H9 (cell line): ENCODE data around the gene NPTX1. TPM values are rescaled to one million over a fixed set of nuclear protein-coding genes. Genes with fewer than 3 reads are reported as not detected.

ENCODE experiments used
- DNase-seq: peaks from one replicate; pipeline ENCODE4 v3.0.0-alpha.2; 2017
- H2AFZ ChIP-seq: one replicate; pipeline ENCODE4 v1.6.1; 2013; ENCODE audit warnings: mild to moderate bottlenecking, low read length, control low read depth, moderate library complexity
- H2AK5ac ChIP-seq: 2 replicates; pipeline ENCODE4 v1.6.1; 2013; ENCODE audit warnings: low read length, control low read depth, mixed read lengths; ENCODE audit not compliant: insufficient read length
- H2BK120ac ChIP-seq: one replicate; pipeline ENCODE4 v1.6.1; 2013; ENCODE audit warnings: low read depth, mild to moderate bottlenecking, low read length, control low read depth, inconsistent platforms; ENCODE audit not compliant: poor library complexity, severe bottlenecking
- H2BK12ac ChIP-seq: 2 replicates; pipeline ENCODE4 v1.6.1; 2013; ENCODE audit warnings: low read length, control low read depth, mixed read lengths, low read depth; ENCODE audit not compliant: insufficient read length
- H2BK15ac ChIP-seq: 2 replicates; pipeline ENCODE4 v1.6.1; 2013; ENCODE audit warnings: low read depth, low read length, control low read depth
- H2BK20ac ChIP-seq: one replicate; pipeline ENCODE4 v1.6.1; 2013; ENCODE audit warnings: low read depth, mild to moderate bottlenecking, low read length, control low read depth, inconsistent platforms; ENCODE audit not compliant: poor library complexity, severe bottlenecking
- H2BK5ac ChIP-seq: 2 replicates; pipeline ENCODE4 v1.6.1; 2013; ENCODE audit warnings: low read length, control low read depth, mixed read lengths; ENCODE audit not compliant: insufficient read length
- H3K14ac ChIP-seq: 2 replicates; pipeline ENCODE4 v1.6.1; 2013; ENCODE audit warnings: low read length, control low read depth; ENCODE audit not compliant: insufficient read depth
- H3K18ac ChIP-seq: 2 replicates; pipeline ENCODE4 v1.6.1; 2013; ENCODE audit warnings: low read depth, mild to moderate bottlenecking, mixed read lengths, low read length, control low read depth; ENCODE audit not compliant: insufficient read length
- H3K23ac ChIP-seq: 2 replicates; pipeline ENCODE4 v1.6.1; 2013; ENCODE audit warnings: low read length, control low read depth, mixed read lengths, low read depth; ENCODE audit not compliant: insufficient read length
- H3K23me2 ChIP-seq: 2 replicates; pipeline ENCODE4 v1.6.1; 2013; ENCODE audit warnings: low read depth, mild to moderate bottlenecking, mixed read lengths, low read length, control low read depth; ENCODE audit not compliant: insufficient read length, poor library complexity, severe bottlenecking
- H3K27ac ChIP-seq: 2 replicates; pipeline ENCODE4 v1.5.1; 2013; ENCODE audit warnings: low read length, control low read depth, mixed read lengths, low read depth; ENCODE audit not compliant: insufficient read length
- H3K27me3 ChIP-seq: 2 replicates; pipeline ENCODE4 v1.6.1; 2013; ENCODE audit warnings: low read length, control low read depth, inconsistent platforms; ENCODE audit not compliant: insufficient read depth
- H3K4ac ChIP-seq: 2 replicates; pipeline ENCODE4 v1.6.1; 2013; ENCODE audit warnings: low read depth, mild to moderate bottlenecking, control low read depth, inconsistent platforms, low read length, moderate library complexity
- H3K4me1 ChIP-seq: 2 replicates; pipeline ENCODE4 v1.6.1; 2013; ENCODE audit warnings: low read length, control low read depth, inconsistent platforms; ENCODE audit not compliant: insufficient read depth
- H3K4me2 ChIP-seq: 2 replicates; pipeline ENCODE4 v1.6.1; 2013; ENCODE audit warnings: low read length, control low read depth, mixed read lengths; ENCODE audit not compliant: insufficient read length, insufficient read depth
- H3K56ac ChIP-seq: 2 replicates; pipeline ENCODE4 v1.6.1; 2013; ENCODE audit warnings: low read depth, mild to moderate bottlenecking, mixed read lengths, low read length, control low read depth; ENCODE audit not compliant: insufficient read length
- H3K79me1 ChIP-seq: 2 replicates; pipeline ENCODE4 v1.6.1; 2013; ENCODE audit warnings: low read depth, mild to moderate bottlenecking, moderate library complexity, low read length, control low read depth, inconsistent platforms; ENCODE audit not compliant: insufficient read depth, poor library complexity, severe bottlenecking
- H3K79me2 ChIP-seq: 2 replicates; pipeline ENCODE4 v1.6.1; 2013; ENCODE audit warnings: low read length, control low read depth, inconsistent platforms; ENCODE audit not compliant: insufficient read depth
- H3K9ac ChIP-seq: 2 replicates; pipeline ENCODE4 v1.6.1; 2013; ENCODE audit warnings: low read length, control low read depth, mixed read lengths; ENCODE audit not compliant: insufficient read length; ENCODE audit errors: extremely low read depth
- H3K9me3 ChIP-seq: one replicate; pipeline ENCODE4 v1.6.1; 2013; ENCODE audit warnings: low read depth, low read length, inconsistent platforms; ENCODE audit not compliant: control insufficient read depth
- H3T11ph ChIP-seq: one replicate; pipeline ENCODE4 v1.6.1; 2013; ENCODE audit warnings: mild to moderate bottlenecking, low read length, control low read depth, inconsistent platforms
- H4K20me1 ChIP-seq: one replicate; pipeline ENCODE4 v1.6.1; 2013; ENCODE audit not compliant: control insufficient read depth, insufficient read length, insufficient read depth
- H4K5ac ChIP-seq: 2 replicates; pipeline ENCODE4 v1.6.1; 2013; ENCODE audit warnings: low read depth, mild to moderate bottlenecking, mixed read lengths, low read length, control low read depth; ENCODE audit not compliant: insufficient read length
- H4K8ac ChIP-seq: replicated peaks from 2 replicates; pipeline ENCODE4 v1.6.1; 2013; ENCODE audit warnings: low read length, control low read depth, mixed read lengths, low read depth; ENCODE audit not compliant: insufficient read length
- H4K91ac ChIP-seq: 2 replicates; pipeline ENCODE4 v1.6.1; 2013; ENCODE audit warnings: low read depth, mild to moderate bottlenecking, moderate library complexity, mixed read lengths, low read length, control low read depth; ENCODE audit not compliant: insufficient read length
- H3K27ac Mint-ChIP-seq, 3 experiments: 2 replicates in 2 of 3; 3 replicates in 1 of 3; pipeline ENCODE4 v1.8.0; 2020 to 2021; ENCODE audit warnings: mixed read lengths in 3 of 3, mild to moderate bottlenecking in 1 of 3, moderate library complexity in 1 of 3
- H3K27me3 Mint-ChIP-seq: 2 replicates; pipeline ENCODE4 v1.8.0; 2021; ENCODE audit warnings: low read depth, mild to moderate bottlenecking, moderate library complexity, mixed read lengths
- H3K36me3 Mint-ChIP-seq, 3 experiments: 2 replicates in 2 of 3; 3 replicates in 1 of 3; pipeline ENCODE4 v1.8.0; 2020 to 2021; ENCODE audit warnings: low read depth in 3 of 3, mixed read lengths in 3 of 3; ENCODE audit not compliant: insufficient read depth in 1 of 3
- H3K4me1 Mint-ChIP-seq, 2 experiments: 2 replicates each; pipeline ENCODE4 v1.8.0; 2020; ENCODE audit warnings: mixed read lengths in 2 of 2
- H3K4me3 Mint-ChIP-seq, 2 experiments: 2 replicates in 1 of 2; 3 replicates in 1 of 2; pipeline ENCODE4 v1.8.0; 2020 to 2021; ENCODE audit warnings: mild to moderate bottlenecking in 2 of 2, mixed read lengths in 2 of 2, moderate library complexity in 1 of 2
- H3K9me3 Mint-ChIP-seq, 2 experiments: 2 replicates in 1 of 2; 3 replicates in 1 of 2; pipeline ENCODE4 v1.8.0; 2020; ENCODE audit warnings: mild to moderate bottlenecking in 2 of 2, mixed read lengths in 2 of 2, moderate library complexity in 1 of 2
- WGBS: extraction: QIAGEN DNeasy Blood & Tissue Kit; methylation state at CpG from one replicate; pipeline ENCODE4 v1.1.7; 2013; ENCODE audit warnings: missing lambda C conversion rate, low lambda C conversion rate, mixed read lengths; ENCODE audit not compliant: insufficient read length; ENCODE audit errors: extremely low coverage; 5-methylcytosine and 5-hydroxymethylcytosine counted together
- total RNA-seq: library from RNA; stranded (reverse); gene quantifications from 2 replicates; pipeline ENCODE4 v1.2.1, GENCODE V29; 2021
- TF ChIP-seq, protein P1 (sequence below): fragments of 200-600 bp; sonication (generic); conservative IDR thresholded peaks from 3 replicates; pipeline ENCODE4 v1.8.0; 2021; ENCODE audit warnings: antibody characterized with exemption, mild to moderate bottlenecking

Gene NPTX1
- total RNA-seq, 1 experiment from 2014 or later, result 20.5 TPM

DNA sequence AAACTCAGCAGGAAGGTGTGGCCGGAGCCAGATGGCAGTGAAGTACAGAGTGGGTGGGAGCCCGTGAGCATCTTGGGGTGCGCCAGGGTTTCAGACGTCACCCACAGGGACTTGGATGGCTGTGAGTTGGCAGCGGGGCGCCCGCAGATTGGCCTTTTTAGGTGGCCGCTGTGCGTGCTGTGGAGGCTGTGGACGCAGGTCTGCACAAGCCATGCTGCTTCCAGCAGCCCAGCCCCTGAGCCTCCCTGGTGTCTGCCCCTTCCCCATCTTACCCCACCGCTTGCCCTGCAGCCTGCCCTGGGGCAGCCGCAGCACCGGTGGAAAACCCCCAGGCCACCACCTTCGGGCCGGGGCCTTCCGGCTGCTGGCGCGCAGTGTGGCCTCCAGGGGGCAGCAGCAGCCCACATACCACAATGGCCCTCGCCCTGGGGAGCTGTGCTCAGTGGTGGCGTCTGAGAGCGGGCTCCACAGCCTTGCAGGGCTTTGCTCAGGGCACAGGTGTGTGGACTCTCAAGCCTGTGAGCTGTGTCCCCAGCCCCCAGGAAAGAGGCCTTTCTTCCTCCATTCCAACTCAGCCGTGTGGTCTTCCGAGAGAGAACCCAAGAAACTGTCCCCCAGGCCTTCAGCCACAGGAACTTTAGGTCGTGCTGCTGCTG is 49.6 kb downstream of the NPTX1 start:
- no peak overlapping the region for H3K56ac ChIP-seq
- H2BK15ac ChIP-seq, result no peak overlapping the region
- no peak overlapping the region for H4K8ac ChIP-seq
- H4K5ac ChIP-seq, result no peak overlapping the region
- WGBS, result no CpG with 5 or more reads among the region's 24 CpGs
- H3K4me2 ChIP-seq, result no peak overlapping the region
- no peak overlapping the region for H2AK5ac ChIP-seq
- H3T11ph ChIP-seq, result no peak overlapping the region
- no peaks in the 10 kb centered on the region for H3K9me3 Mint-ChIP-seq
- no peaks in the 10 kb centered on the region for H3K27me3 ChIP-seq
- H3K4me3 Mint-ChIP-seq, result no peak overlapping the region
- H3K4me1 Mint-ChIP-seq, result peaks cover 4 to 10% of the 10 kb centered on the region in 2 experiments
- no peaks in the 10 kb centered on the region for H3K9me3 ChIP-seq
- H3K18ac ChIP-seq, result no peak overlapping the region
- DNase-seq, result peak; percentile 93
- H3K4ac ChIP-seq, result no peak overlapping the region
- no peak overlapping the region for H2BK5ac ChIP-seq
- no peak overlapping the region for H2AFZ ChIP-seq
- H3K36me3 Mint-ChIP-seq, result no peaks in the 10 kb centered on the region
- no peak overlapping the region for H3K23ac ChIP-seq
- no peaks in the 10 kb centered on the region for H3K23me2 ChIP-seq
- no peak overlapping the region for H3K27ac ChIP-seq
- H2BK120ac ChIP-seq, result no peak overlapping the region
- H4K20me1 ChIP-seq, result no peaks in the 10 kb centered on the region
- peak overlapping the region in 1 of 3 experiments; percentile 83; a peak in 1 of 7 replicates for H3K27ac Mint-ChIP-seq
- H3K27me3 Mint-ChIP-seq, result peaks cover 4% of the 10 kb centered on the region
- H3K79me2 ChIP-seq, result no peaks in the 10 kb centered on the region
- no peak overlapping the region for H3K14ac ChIP-seq
- no peak overlapping the region for H3K9ac ChIP-seq
- no peak overlapping the region for H2BK20ac ChIP-seq
- no peak overlapping the region for H4K91ac ChIP-seq
- H3K79me1 ChIP-seq, result no peaks in the 10 kb centered on the region
- H3K4me1 ChIP-seq, result no peaks in the 10 kb centered on the region
- TF ChIP-seq, protein P1, sequence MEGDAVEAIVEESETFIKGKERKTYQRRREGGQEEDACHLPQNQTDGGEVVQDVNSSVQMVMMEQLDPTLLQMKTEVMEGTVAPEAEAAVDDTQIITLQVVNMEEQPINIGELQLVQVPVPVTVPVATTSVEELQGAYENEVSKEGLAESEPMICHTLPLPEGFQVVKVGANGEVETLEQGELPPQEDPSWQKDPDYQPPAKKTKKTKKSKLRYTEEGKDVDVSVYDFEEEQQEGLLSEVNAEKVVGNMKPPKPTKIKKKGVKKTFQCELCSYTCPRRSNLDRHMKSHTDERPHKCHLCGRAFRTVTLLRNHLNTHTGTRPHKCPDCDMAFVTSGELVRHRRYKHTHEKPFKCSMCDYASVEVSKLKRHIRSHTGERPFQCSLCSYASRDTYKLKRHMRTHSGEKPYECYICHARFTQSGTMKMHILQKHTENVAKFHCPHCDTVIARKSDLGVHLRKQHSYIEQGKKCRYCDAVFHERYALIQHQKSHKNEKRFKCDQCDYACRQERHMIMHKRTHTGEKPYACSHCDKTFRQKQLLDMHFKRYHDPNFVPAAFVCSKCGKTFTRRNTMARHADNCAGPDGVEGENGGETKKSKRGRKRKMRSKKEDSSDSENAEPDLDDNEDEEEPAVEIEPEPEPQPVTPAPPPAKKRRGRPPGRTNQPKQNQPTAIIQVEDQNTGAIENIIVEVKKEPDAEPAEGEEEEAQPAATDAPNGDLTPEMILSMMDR, result peak; percentile 99
- H2BK12ac ChIP-seq, result no peak overlapping the region
